GM18499 (cell line): ENCODE measurements around the gene ANKRD6.
"Not testable (repeated sequence)": the region's sequence is repeated elsewhere in the genome, so short reads cannot be mapped to it uniquely, and the experiment has no call there.

Experiments
- ATAC-seq: cut with Tn5 transposase; IDR thresholded peaks from one replicate; pipeline ENCODE4 v1.9.1; 2021; ENCODE audit warnings: moderate number of reproducible peaks; ENCODE audit not compliant: insufficient read depth, unreplicated experiment

The ANKRD6 gene

GRCh38 chr6:89637960-89638319 is 205.0 kb downstream of the ANKRD6 start:
- ATAC-seq: no peak

- ATAC-seq: peak; percentile 87
These were observed 205.6 kb downstream of the ANKRD6 start, which contains the start of gene LYRM2 for GRCh38 chr6:89638320-89639195. TSS of gene LYRM2 (minus strand) at chr6:89638747. CDS start at chr6:89638716, 31 bp downstream.

GRCh38 chr6:89640804-89641203 is 207.9 kb downstream of the ANKRD6 start:
- ATAC-seq: no peak

- not testable (repeated sequence) for ATAC-seq
These were observed 208.6 kb downstream of the ANKRD6 start for GRCh38 chr6:89641581-89641980.

GRCh38 chr6:89642956-89643355 is 210.0 kb downstream of the ANKRD6 start:
- no peak for ATAC-seq

- no peak for ATAC-seq
These were observed 210.5 kb downstream of the ANKRD6 start for GRCh38 chr6:89643406-89643805.

GRCh38 chr6:89644864-89645263 is 211.9 kb downstream of the ANKRD6 start:
- no peak for ATAC-seq

- ATAC-seq: no peak
These were observed 216.7 kb downstream of the ANKRD6 start for GRCh38 chr6:89649682-89650081.

GRCh38 chr6:89650579-89650978 is 217.6 kb downstream of the ANKRD6 start:
- no peak for ATAC-seq

- ATAC-seq: no peak
These were observed 222.2 kb downstream of the ANKRD6 start for GRCh38 chr6:89655122-89655521.

GRCh38 chr6:89657445-89658158 is 224.7 kb downstream of the ANKRD6 start:
- no peak for ATAC-seq

- ATAC-seq: no peak
These were observed 228.0 kb downstream of the ANKRD6 start for GRCh38 chr6:89660981-89661380.

GRCh38 chr6:89661559-89661958 is 228.6 kb downstream of the ANKRD6 start:
- ATAC-seq: no peak

- no peak for ATAC-seq
These were observed 229.8 kb downstream of the ANKRD6 start for GRCh38 chr6:89662659-89663223.

GRCh38 chr6:89667872-89668556 is 235.1 kb downstream of the ANKRD6 start:
- no peak for ATAC-seq

- no peak for ATAC-seq
These were observed 236.1 kb downstream of the ANKRD6 start for GRCh38 chr6:89669002-89669401.

GRCh38 chr6:89670935-89671565 is 238.1 kb downstream of the ANKRD6 start:
- ATAC-seq: no peak

- ATAC-seq: no peak
These were observed 243.2 kb downstream of the ANKRD6 start for GRCh38 chr6:89675949-89676748.

- ATAC-seq: no peak
These were observed 245.6 kb downstream of the ANKRD6 start for GRCh38 chr6:89678531-89678930.
